Measurements from ENCODE around the gene ATRX.

- TF ChIP-seq POLR2A (IDR thresholded peaks at IDR 0.05): no peak
- TF ChIP-seq CTCF (IDR thresholded peaks at IDR 0.05): peak in 3 of 6 experiments; percentile 9 to 19 (median 11)
Measured at GRCh38 chrX:77597090-77597489, 188.9 kb downstream of the ATRX start.
